Measurements from ENCODE around the gene KCNK13. TPM values are rescaled to one million over a fixed set of nuclear protein-coding genes. Genes with fewer than 3 reads are reported as not detected.
A peak's percentile ranks its signal among the peaks of the same experiment; 100 is the strongest.

Gene KCNK13
- total and polyA plus RNA-seq, 2 of the 13 experiments (the other 11 are each of a cell fraction or from before 2014, with no cell fraction given) = 0.08 to 0.29 TPM

DNA sequence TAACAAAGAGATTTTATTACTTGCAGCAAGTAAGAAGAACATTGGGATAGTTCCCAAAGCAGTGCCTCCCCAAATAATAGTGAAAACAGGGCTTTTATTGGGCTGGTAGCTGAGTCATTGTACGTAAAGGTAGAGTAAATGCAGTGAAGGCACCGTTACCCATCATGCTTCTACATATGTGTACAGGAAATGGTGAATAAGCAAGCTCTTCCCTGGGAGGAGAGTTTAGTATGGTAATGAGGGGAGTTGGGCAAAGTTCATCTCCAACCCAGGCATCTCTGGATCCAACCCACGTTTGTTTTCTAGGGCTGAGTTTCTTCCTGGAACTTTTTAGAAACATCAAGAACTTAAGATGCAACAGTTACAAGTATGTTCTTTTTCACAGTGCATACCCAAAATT is 56.2 kb downstream of the KCNK13 start (continued):
- TF ChIP-seq ZNF605 (CRISPR knock-in tag; IDR thresholded peaks at IDR 0.05) (no peak), ZNF224 (CRISPR knock-in tag; IDR thresholded peaks at IDR 0.05) (no peak), SP1 (IDR thresholded peaks at IDR 0.05) (no peak), SP1 (CRISPR knock-in tag; IDR thresholded peaks at IDR 0.05) (no peak)
- TF ChIP-seq, protein P1, sequence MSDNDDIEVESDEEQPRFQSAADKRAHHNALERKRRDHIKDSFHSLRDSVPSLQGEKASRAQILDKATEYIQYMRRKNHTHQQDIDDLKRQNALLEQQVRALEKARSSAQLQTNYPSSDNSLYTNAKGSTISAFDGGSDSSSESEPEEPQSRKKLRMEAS (IDR thresholded peaks at IDR 0.05) = no peak

DNA sequence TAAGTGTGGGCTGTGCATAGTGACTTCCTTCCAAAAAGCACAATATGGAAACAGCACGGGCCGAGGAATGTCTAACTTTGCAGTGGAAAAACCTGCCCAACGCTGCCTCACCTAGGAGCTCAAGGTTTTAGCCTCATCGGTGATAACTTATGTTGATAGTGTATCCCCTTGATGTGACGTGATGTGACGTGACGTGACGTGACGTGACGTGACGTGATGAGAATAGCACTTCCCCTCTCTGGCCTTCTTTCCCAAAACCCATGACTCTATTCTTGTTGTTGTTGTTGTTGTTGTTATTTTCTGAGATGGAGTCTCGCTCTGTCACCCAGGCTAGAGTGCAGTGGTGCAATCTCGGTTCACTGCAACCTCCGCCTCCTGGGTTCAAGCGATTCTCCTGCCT is 64.5 kb downstream of the KCNK13 start:
- ChIA-PET CTCF (ENCODE audit: low intra/inter-chr PET ratio, low total read pairs) (no interaction called here), POLR2A (no interaction called here)
- Histone ChIP-seq H3K36me3 (replicated peaks in 1 of 2; ENCODE audit: control insufficient read depth in 1 of 2, insufficient read depth in 2 of 2, low read length in 2 of 2) (no peaks in the 10 kb centered on the region), H3K4me2 (ENCODE audit: low read depth, low read length) (no peak overlapping the region), H3K9me3 (ENCODE audit: low read length) (no peaks in the 10 kb centered on the region), H4K20me1 (ENCODE audit: insufficient read depth, low read length) (no peaks in the 10 kb centered on the region), H3K27me3 (ENCODE audit: control insufficient read depth in 1 of 2, insufficient read depth in 2 of 2, low read length in 2 of 2) (peaks cover 0 to 3% of the 10 kb centered on the region in 2 experiments; a peak in 1 of 5 replicates), H3K79me2 (ENCODE audit: insufficient read depth, low read length) (no peaks in the 10 kb centered on the region), H3K4me1 (ENCODE audit: insufficient read depth, low read length) (no peaks in the 10 kb centered on the region), H3K27ac (ENCODE audit: extremely low read length, insufficient read depth, low read length) (no peak overlapping the region), H3K4me3 (replicated peaks in 1 of 3; ENCODE audit: insufficient read depth in 1 of 3, low read depth in 2 of 3, low read length in 3 of 3) (no peak overlapping the region), H3K9ac (ENCODE audit: insufficient read depth, low read depth, low read length) (no peak overlapping the region), H2AFZ (ENCODE audit: low read length) (no peak overlapping the region)
- intact Hi-C loops (cut with micrococcal nuclease; ENCODE audit: unreplicated experiment) (no loop called here), in situ Hi-C loops (cut with HindIII; ENCODE audit: extremely low pct_ligation_motif_present, low pct_unique_long_range_greater_than_20kb) (no loop called here)
- WGBS (ENCODE audit: low lambda C conversion rate) = 35% methylated on average over 14 of the region's 15 CpGs
- DNase-seq (ENCODE audit: low spot score) = no peak
- no peak for ATAC-seq
- FAIRE-seq = no peak
- no TSS peak for BruUV-seq (replicated peaks)
- no peak for TF ChIP-seq RARG (CRISPR knock-in tag; IDR thresholded peaks at IDR 0.05; ENCODE audit: low read depth)
- TF ChIP-seq CREB1 (IDR thresholded peaks at IDR 0.05) = peak; percentile 73
- TF ChIP-seq CREB1 (CRISPR knock-in tag; IDR thresholded peaks at IDR 0.05) = no peak
- no peak for TF ChIP-seq ZNF747 (CRISPR knock-in tag; IDR thresholded peaks at IDR 0.05; ENCODE audit: borderline replicate concordance)
- TF ChIP-seq, protein P2, sequence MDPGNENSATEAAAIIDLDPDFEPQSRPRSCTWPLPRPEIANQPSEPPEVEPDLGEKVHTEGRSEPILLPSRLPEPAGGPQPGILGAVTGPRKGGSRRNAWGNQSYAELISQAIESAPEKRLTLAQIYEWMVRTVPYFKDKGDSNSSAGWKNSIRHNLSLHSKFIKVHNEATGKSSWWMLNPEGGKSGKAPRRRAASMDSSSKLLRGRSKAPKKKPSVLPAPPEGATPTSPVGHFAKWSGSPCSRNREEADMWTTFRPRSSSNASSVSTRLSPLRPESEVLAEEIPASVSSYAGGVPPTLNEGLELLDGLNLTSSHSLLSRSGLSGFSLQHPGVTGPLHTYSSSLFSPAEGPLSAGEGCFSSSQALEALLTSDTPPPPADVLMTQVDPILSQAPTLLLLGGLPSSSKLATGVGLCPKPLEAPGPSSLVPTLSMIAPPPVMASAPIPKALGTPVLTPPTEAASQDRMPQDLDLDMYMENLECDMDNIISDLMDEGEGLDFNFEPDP (CRISPR knock-in tag; conservative IDR thresholded peaks at IDR 0.05) = no peak

Measured in HepG2 (cell line).